Activated CD8-positive, alpha-beta T cell treated with anti-CD3 and anti-CD28 coated beads for 36 hours (primary cell): ENCODE results near the gene ARMCX2. TPM values are rescaled to one million over a fixed set of nuclear protein-coding genes. Genes with fewer than 3 reads are reported as not detected.

Experiments used
- ATAC-seq: fragments of 200-7000 bp; cut with Tn5 transposase; one replicate; pipeline ENCODE4 v1.10.0; 2021; ENCODE audit warnings: mild to moderate bottlenecking, moderate library complexity
- CTCF ChIA-PET: fragments of 350-600 bp; sonication (Branson Sonifier 250); formaldehyde crosslinking; loops from one replicate; lab custom pipeline; 2021; ENCODE audit warnings: antibody characterized with exemption; lab: Charles Lee
- POLR2A ChIA-PET: fragments of 350-600 bp; sonication (Branson Sonifier 250); formaldehyde crosslinking; loops from one replicate; lab custom pipeline; 2021; ENCODE audit warnings: antibody characterized with exemption; lab: Charles Lee
- DNase-seq: peaks from one replicate; pipeline ENCODE4 v3.0.0-alpha.2; 2020
- H3K27ac Mint-ChIP-seq: one replicate; pipeline ENCODE4 v1.8.0; 2021; ENCODE audit warnings: mild to moderate bottlenecking, mixed read lengths
- H3K27me3 Mint-ChIP-seq: one replicate; pipeline ENCODE4 v1.8.0; 2021; ENCODE audit warnings: mixed read lengths
- H3K36me3 Mint-ChIP-seq: one replicate; pipeline ENCODE4 v1.8.0; 2021; ENCODE audit warnings: low read depth, mixed read lengths
- H3K4me1 Mint-ChIP-seq: one replicate; pipeline ENCODE4 v1.8.0; 2021; ENCODE audit warnings: low read depth, mixed read lengths
- H3K4me3 Mint-ChIP-seq: one replicate; pipeline ENCODE4 v1.8.0; 2021; ENCODE audit warnings: mild to moderate bottlenecking, moderate library complexity, mixed read lengths
- H3K9me3 Mint-ChIP-seq: one replicate; pipeline ENCODE4 v1.8.0; 2021; ENCODE audit warnings: mixed read lengths
- CTCF ChIP-seq: fragments of 200-600 bp; IDR thresholded peaks from one replicate; pipeline ENCODE4 v1.8.0; 2022; ENCODE audit warnings: antibody characterized with exemption, mild to moderate bottlenecking
- intact Hi-C: fragments of 100-400 bp; cut with micrococcal nuclease; formaldehyde crosslinking; loops from one replicate; pipeline ENCODE4 v1.10.0; 2022
- total RNA-seq, 2 experiments: library from RNA; stranded (reverse); gene quantifications; one replicate each; pipeline ENCODE4 v1.2.3, GENCODE V29; 2021

Gene ARMCX2
- total RNA-seq, 2 experiments from 2014 or later, result 15.3 to 19.4 TPM

- no peaks in the 10 kb centered on the region for H3K36me3 Mint-ChIP-seq
- no peak overlapping the region for H3K27ac Mint-ChIP-seq
- no peak for TF ChIP-seq CTCF
- ChIA-PET POLR2A (no interaction called here), CTCF (no interaction called here)
- intact Hi-C loops, result no loop called here
- no peaks in the 10 kb centered on the region for H3K27me3 Mint-ChIP-seq
- ATAC-seq (no peak), DNase-seq (no peak)
- H3K4me3 Mint-ChIP-seq, result no peak overlapping the region
- H3K9me3 Mint-ChIP-seq, result no peaks in the 10 kb centered on the region
- H3K4me1 Mint-ChIP-seq, result no peaks in the 10 kb centered on the region
Measured at GRCh38 chrX:101686574-101686973, 26.9 kb upstream of the ARMCX2 start.

GRCh38 chrX:101685923-101686322 lies 26.3 kb upstream of the ARMCX2 start:
- POLR2A ChIA-PET, result no interaction called here
- CTCF ChIA-PET, result no interaction called here
- intact Hi-C loops, result no loop called here
- no peak overlapping the region for H3K4me3 Mint-ChIP-seq
- ATAC-seq, result no peak
- H3K27ac Mint-ChIP-seq, result no peak overlapping the region
- H3K4me1 Mint-ChIP-seq, result no peaks in the 10 kb centered on the region
- TF ChIP-seq CTCF, result no peak
- H3K27me3 Mint-ChIP-seq, result no peaks in the 10 kb centered on the region
- no peaks in the 10 kb centered on the region for H3K9me3 Mint-ChIP-seq
- H3K36me3 Mint-ChIP-seq, result no peaks in the 10 kb centered on the region
- DNase-seq, result no peak

GRCh38 chrX:101682723-101683122 lies 23.1 kb upstream of the ARMCX2 start:
- ATAC-seq, result no peak
- peaks cover 3% of the 10 kb centered on the region for H3K27me3 Mint-ChIP-seq
- CTCF ChIA-PET, result no interaction called here
- intact Hi-C loops, result no loop called here
- no peak for TF ChIP-seq CTCF
- no peak for DNase-seq
- POLR2A ChIA-PET, result no interaction called here
- no peaks in the 10 kb centered on the region for H3K36me3 Mint-ChIP-seq
- H3K4me1 Mint-ChIP-seq, result no peaks in the 10 kb centered on the region
- H3K27ac Mint-ChIP-seq, result no peak overlapping the region
- H3K4me3 Mint-ChIP-seq, result no peak overlapping the region
- no peaks in the 10 kb centered on the region for H3K9me3 Mint-ChIP-seq

GRCh38 chrX:101677028-101677427 lies 17.4 kb upstream of the ARMCX2 start:
- ATAC-seq, result no peak
- H3K4me3 Mint-ChIP-seq, result no peak overlapping the region

GRCh38 chrX:101676571-101676970 lies 16.9 kb upstream of the ARMCX2 start:
- intact Hi-C loops, result no loop called here

More at GRCh38 chrX:101677028-101677427, 17.4 kb upstream of the ARMCX2 start:
- no peak for DNase-seq
- POLR2A ChIA-PET, result no interaction called here
- intact Hi-C loops, result no loop called here
- Mint-ChIP-seq H3K4me1 (no peaks in the 10 kb centered on the region), H3K36me3 (no peaks in the 10 kb centered on the region), H3K27ac (no peak overlapping the region), H3K27me3 (peaks cover 14% of the 10 kb centered on the region), H3K9me3 (no peaks in the 10 kb centered on the region)
- no peak for TF ChIP-seq CTCF
- CTCF ChIA-PET, result no interaction called here

More at GRCh38 chrX:101676571-101676970, 16.9 kb upstream of the ARMCX2 start:
- no peaks in the 10 kb centered on the region for H3K4me1 Mint-ChIP-seq
- ATAC-seq (no peak), DNase-seq (no peak)
- no peak for TF ChIP-seq CTCF
- H3K27ac Mint-ChIP-seq, result no peak overlapping the region
- H3K4me3 Mint-ChIP-seq, result no peak overlapping the region
- no peaks in the 10 kb centered on the region for H3K36me3 Mint-ChIP-seq
- ChIA-PET POLR2A (no interaction called here), CTCF (no interaction called here)
- no peaks in the 10 kb centered on the region for H3K9me3 Mint-ChIP-seq
- H3K27me3 Mint-ChIP-seq, result peaks cover 14% of the 10 kb centered on the region
